Neural cell (in vitro differentiated cells): Measurements from ENCODE around the gene FKBP1A. TPM values are rescaled to one million over a fixed set of nuclear protein-coding genes. Genes with fewer than 3 reads are reported as not detected.

Source experiments
- H2AFZ ChIP-seq: fragments of 200-600, 300-800 bp; sonication (generic), shearing (Covaris generic); 2 replicates; pipeline ENCODE4 v1.6.0; 2014; ENCODE audit warnings: low read depth, mild to moderate bottlenecking, antibody characterized with exemption, low read length, moderate library complexity
- H3F3A ChIP-seq: fragments of 200-600 bp; shearing (Covaris generic); 2 replicates; pipeline ENCODE4 v1.6.1; 2016; ENCODE audit warnings: mild to moderate bottlenecking, moderate library complexity, mixed read lengths, antibody characterized with exemption, low read length; ENCODE audit not compliant: insufficient read depth, poor library complexity, severe bottlenecking
- H3K27ac ChIP-seq: fragments of 200-600, 300-800 bp; sonication (generic), shearing (Covaris generic); 2 replicates; pipeline ENCODE4 v1.5.1; 2014; ENCODE audit warnings: mild to moderate bottlenecking, low read length, moderate library complexity
- H3K27me3 ChIP-seq: fragments of 300-800, 200-600 bp; sonication (generic), shearing (Covaris generic); 2 replicates; pipeline ENCODE4 v1.6.0; 2014; ENCODE audit warnings: mild to moderate bottlenecking, low read depth, low read length, moderate library complexity; ENCODE audit not compliant: insufficient read depth
- H3K36me3 ChIP-seq: fragments of 300-800, 200-600 bp; sonication (generic), shearing (Covaris generic); 2 replicates; pipeline ENCODE4 v1.5.1; 2014; ENCODE audit warnings: mild to moderate bottlenecking, antibody characterized with exemption, low read length, moderate library complexity; ENCODE audit not compliant: insufficient read depth
- H3K4me2 ChIP-seq: fragments of 300-800, 200-600 bp; sonication (generic), shearing (Covaris generic); 2 replicates; pipeline ENCODE4 v1.6.0; 2014; ENCODE audit warnings: mild to moderate bottlenecking, low read length
- H3K4me3 ChIP-seq: fragments of 300-800, 200-600 bp; sonication (generic), shearing (Covaris generic); 2 replicates; pipeline ENCODE4 v1.5.1; 2014; ENCODE audit warnings: mild to moderate bottlenecking, low read length, moderate library complexity
- H3K79me2 ChIP-seq: fragments of 200-600 bp; shearing (Covaris generic); replicated peaks from 2 replicates; pipeline ENCODE4 v1.6.0; 2014; ENCODE audit warnings: mild to moderate bottlenecking, low read length, moderate library complexity; ENCODE audit not compliant: insufficient read depth
- H3K9ac ChIP-seq: fragments of 300-800, 200-600 bp; sonication (generic), shearing (Covaris generic); 2 replicates; pipeline ENCODE4 v1.6.1; 2016; ENCODE audit warnings: mild to moderate bottlenecking, low read length, mixed read lengths
- H3K9me2 ChIP-seq: fragments of 200-600 bp; shearing (Covaris generic); 2 replicates; pipeline ENCODE4 v1.6.1; 2016; ENCODE audit warnings: mild to moderate bottlenecking, low read length, mixed read lengths; ENCODE audit not compliant: insufficient read depth
- H3K9me3 ChIP-seq: fragments of 200-600, 300-800 bp; sonication (generic), shearing (Covaris generic); 2 replicates; pipeline ENCODE4 v1.6.1; 2016; ENCODE audit warnings: mild to moderate bottlenecking, mixed run types, low read length, moderate library complexity, mixed read lengths
- H4K20me1 ChIP-seq: fragments of 200-600 bp; shearing (Covaris generic); 2 replicates; pipeline ENCODE4 v1.6.1; 2016; ENCODE audit warnings: mild to moderate bottlenecking, mixed run types; ENCODE audit not compliant: insufficient read depth
- CTCF ChIP-seq: fragments of 450-650 bp; IDR thresholded peaks from 2 replicates; pipeline ENCODE4 v1.5.1; 2014; ENCODE audit warnings: antibody characterized with exemption, mild to moderate bottlenecking, moderate library complexity; ENCODE audit not compliant: poor library complexity, severe bottlenecking
- EP300 ChIP-seq: fragments of 450-650 bp; conservative IDR thresholded peaks from 2 replicates; pipeline ENCODE4 v1.6.1; 2014; ENCODE audit warnings: antibody characterized with exemption, mild to moderate bottlenecking, moderate library complexity; ENCODE audit not compliant: poor library complexity, severe bottlenecking
- EZH2 ChIP-seq: fragments of 200-600, 300-800 bp; shearing (Covaris generic), sonication (generic); IDR thresholded peaks from 2 replicates; pipeline ENCODE4 v1.6.1; 2014; ENCODE audit warnings: antibody characterized with exemption, low read length, borderline replicate concordance, mild to moderate bottlenecking; ENCODE audit not compliant: insufficient read depth, poor library complexity, severe bottlenecking
- MXI1 ChIP-seq: fragments of 450-650 bp; conservative IDR thresholded peaks from 2 replicates; pipeline ENCODE4 v1.6.1; 2014; ENCODE audit warnings: antibody characterized with exemption, mild to moderate bottlenecking; ENCODE audit not compliant: poor library complexity, severe bottlenecking
- POLR2AphosphoS5 ChIP-seq: IDR thresholded peaks from 2 replicates; pipeline ENCODE4 v1.6.1; 2012
- RAD21 ChIP-seq: fragments of 450-650 bp; conservative IDR thresholded peaks from 2 replicates; pipeline ENCODE4 v1.6.1; 2014; ENCODE audit warnings: antibody characterized with exemption, mild to moderate bottlenecking, moderate library complexity
- REST ChIP-seq: IDR thresholded peaks from 2 replicates; pipeline ENCODE4 v1.6.1; 2012; ENCODE audit warnings: borderline replicate concordance
- SMC3 ChIP-seq: fragments of 450-650 bp; conservative IDR thresholded peaks from 2 replicates; pipeline ENCODE4 v1.6.1; 2014; ENCODE audit warnings: antibody characterized with exemption, mild to moderate bottlenecking, moderate library complexity; ENCODE audit not compliant: poor library complexity
- TAF1 ChIP-seq: IDR thresholded peaks from 2 replicates; pipeline ENCODE4 v1.6.1; 2012; ENCODE audit warnings: low read depth
- polyA plus RNA-seq: library from polyadenylated mRNA; depleted of rRNA; stranded (reverse); fragments of >200 nt; gene quantifications from 2 replicates; pipeline ENCODE4 v1.2.3, GENCODE V29; 2014

Gene FKBP1A
- polyA plus RNA-seq, 1 donor from 2014 or later: 150 TPM

GRCh38 chr20:1324598-1325172 lies 68.2 kb downstream of the FKBP1A start:
- peak overlapping the region; percentile 99 for H3K9ac ChIP-seq
- peak overlapping the region; percentile 9 for H2AFZ ChIP-seq
- TF ChIP-seq EP300 (no peak), REST (peak; percentile 83)
- H3K27ac ChIP-seq: peak overlapping the region; percentile 98
- H4K20me1 ChIP-seq: no peaks in the 10 kb centered on the region
- H3K36me3 ChIP-seq: no peaks in the 10 kb centered on the region
- no peaks in the 10 kb centered on the region for H3K27me3 ChIP-seq
- H3K9me2 ChIP-seq: no peaks in the 10 kb centered on the region
- H3K4me2 ChIP-seq: peak overlapping the region; percentile 80
- peak overlapping the region; percentile 84 for H3K4me3 ChIP-seq
- peaks cover 17% of the 10 kb centered on the region for H3K79me2 ChIP-seq
- H3F3A ChIP-seq: no peaks in the 10 kb centered on the region
- no peaks in the 10 kb centered on the region for H3K9me3 ChIP-seq

GRCh38 chr20:1323830-1324597 lies 68.8 kb downstream of the FKBP1A start:
- H3K79me2 ChIP-seq: peaks cover 17% of the 10 kb centered on the region
- H3K27ac ChIP-seq: peak overlapping the region; percentile 98
- TF ChIP-seq RAD21 (no peak), EZH2 (no peak), MXI1 (no peak), SMC3 (no peak), EP300 (no peak), POLR2AphosphoS5 (no peak), TAF1 (no peak), REST (no peak), CTCF (no peak)
- H3K36me3 ChIP-seq: no peaks in the 10 kb centered on the region
- peak overlapping the region; percentile 84 for H3K4me3 ChIP-seq
- no peak overlapping the region for H2AFZ ChIP-seq
- peak overlapping the region; percentile 99 for H3K9ac ChIP-seq
- peak overlapping the region; percentile 80 for H3K4me2 ChIP-seq
- H4K20me1 ChIP-seq: no peaks in the 10 kb centered on the region
- no peaks in the 10 kb centered on the region for H3K27me3 ChIP-seq
- no peaks in the 10 kb centered on the region for H3F3A ChIP-seq
- H3K9me2 ChIP-seq: no peaks in the 10 kb centered on the region
- H3K9me3 ChIP-seq: no peaks in the 10 kb centered on the region
